GM23248 (cell line): ENCODE measurements around the gene APOL3.

Source experiments
- EZH2 ChIP-seq: fragments of 200-600 bp; sonication (generic); IDR thresholded peaks from 2 replicates; pipeline ENCODE4 v1.6.1; 2018; ENCODE audit warnings: antibody characterized with exemption, mild to moderate bottlenecking; ENCODE audit not compliant: insufficient read depth, poor library complexity, severe bottlenecking
- EZH2phosphoT487 ChIP-seq: fragments of 200-600 bp; sonication (generic); IDR thresholded peaks from 2 replicates; pipeline ENCODE4 v1.6.1; 2018; ENCODE audit warnings: antibody characterized with exemption, moderate library complexity, mild to moderate bottlenecking, low read depth; ENCODE audit not compliant: insufficient read depth

DNA sequence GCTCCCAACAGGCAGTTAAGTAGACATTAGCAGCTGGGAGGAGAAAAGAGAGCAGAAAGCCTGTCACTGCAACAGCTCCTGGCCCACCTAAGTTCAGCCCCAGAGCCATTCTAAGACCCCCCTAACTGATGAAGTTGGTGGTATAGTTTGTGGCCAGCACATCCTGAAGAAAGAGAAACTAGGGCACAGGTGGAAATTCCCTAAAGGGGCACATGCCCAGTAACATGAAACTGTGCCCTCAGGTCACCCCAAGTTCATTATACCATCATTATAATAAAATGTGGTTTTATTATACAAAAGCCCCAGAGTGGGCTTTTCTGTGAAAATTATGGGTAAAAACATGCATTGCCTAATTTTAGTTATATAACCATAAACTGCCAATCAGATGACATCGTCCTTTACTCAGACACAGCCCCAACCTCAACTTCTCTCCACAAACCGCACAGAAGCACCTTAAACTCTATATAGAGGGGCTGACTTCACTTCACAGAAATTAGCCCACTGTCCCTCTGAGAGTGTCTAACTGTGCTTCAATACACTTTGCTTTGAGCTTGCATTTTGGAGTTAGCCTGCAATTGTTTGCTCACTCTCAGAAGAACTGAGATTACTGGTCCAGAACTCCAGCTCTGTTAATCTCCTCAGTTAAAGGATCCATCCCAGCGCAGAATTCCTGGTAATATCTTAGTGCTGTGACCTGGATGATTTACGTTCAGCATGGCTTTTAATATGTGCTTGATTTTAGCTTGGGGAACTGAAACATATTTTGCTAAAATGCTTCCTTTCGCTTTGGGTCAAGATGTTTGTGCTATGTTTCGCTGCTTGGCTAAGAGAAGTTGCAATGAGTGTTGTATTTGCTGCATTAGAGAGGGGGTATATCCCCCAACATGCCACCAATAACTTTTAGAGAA, 1.8 kb upstream of the APOL3 start:
- no peak for TF ChIP-seq EZH2
- TF ChIP-seq EZH2phosphoT487 = no peak
